ENCODE measurements around the gene GPR37L1. TPM values are rescaled to one million over a fixed set of nuclear protein-coding genes. Genes with fewer than 3 reads are reported as not detected.
"Not testable (repeated sequence)": the region's sequence is repeated elsewhere in the genome, so short reads cannot be mapped to it uniquely, and the experiment has no call there.

Gene GPR37L1
- total RNA-seq, 2 experiments from 2014 or later: not detected

DNA sequence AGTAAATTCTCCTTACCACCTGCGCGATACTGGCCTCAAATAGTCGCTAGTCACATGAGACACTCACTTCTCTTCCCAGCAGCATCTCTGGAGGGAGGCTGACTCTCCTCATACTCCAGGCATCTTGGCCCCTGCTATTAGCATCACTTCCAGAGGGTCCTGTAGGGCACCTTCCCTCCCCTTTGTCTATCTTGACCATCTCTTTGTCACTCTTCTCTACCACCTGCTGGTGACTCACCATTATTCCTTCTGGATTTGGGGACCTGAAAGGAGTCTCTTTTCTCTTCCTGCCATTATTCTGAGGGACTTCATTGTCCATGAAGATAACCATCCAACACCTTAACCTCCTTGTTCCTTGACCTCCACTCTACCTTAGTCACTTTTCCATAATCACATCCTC, 31.7 kb upstream of the GPR37L1 start:
- ATAC-seq (no peak), DNase-seq (no peak)
- intact Hi-C loops (cut with DNase I, micrococcal nuclease): no loop called here
- Mint-ChIP-seq H3K27me3 (peaks cover 10% of the 10 kb centered on the region), H3K27ac (no peak overlapping the region), H3K4me3 (no peak overlapping the region), H3K9me3 (ENCODE audit: low read depth) (no peaks in the 10 kb centered on the region), H3K36me3 (ENCODE audit: low read depth) (no peaks in the 10 kb centered on the region), H3K4me1 (no peaks in the 10 kb centered on the region)
- ChIA-PET POLR2A (no interaction called here), CTCF (no interaction called here)

- POLR2A ChIA-PET: interaction anchor here (0.6 kb wide), 1 partner anchor 69 kb away, joined by 3 read pairs; no protein-coding TSS in a partner anchor
- intact Hi-C loops (cut with DNase I, micrococcal nuclease): no loop called here
- Mint-ChIP-seq H3K4me1 (no peaks in the 10 kb centered on the region), H3K9me3 (ENCODE audit: low read depth) (no peaks in the 10 kb centered on the region), H3K4me3 (no peak overlapping the region), H3K27me3 (peaks cover 10% of the 10 kb centered on the region), H3K36me3 (ENCODE audit: low read depth) (no peaks in the 10 kb centered on the region), H3K27ac (no peak overlapping the region)
- CTCF ChIA-PET: interaction anchor here (0.6 to 1.5 kb wide), 2 partner anchors 42 to 304 kb away, joined by 3 to 4 read pairs; no protein-coding TSS in a partner anchor
- no peak for ATAC-seq
- no peak for DNase-seq
Observed at GRCh38 chr1:202093858-202094257, 28.9 kb upstream of the GPR37L1 start.

DNA sequence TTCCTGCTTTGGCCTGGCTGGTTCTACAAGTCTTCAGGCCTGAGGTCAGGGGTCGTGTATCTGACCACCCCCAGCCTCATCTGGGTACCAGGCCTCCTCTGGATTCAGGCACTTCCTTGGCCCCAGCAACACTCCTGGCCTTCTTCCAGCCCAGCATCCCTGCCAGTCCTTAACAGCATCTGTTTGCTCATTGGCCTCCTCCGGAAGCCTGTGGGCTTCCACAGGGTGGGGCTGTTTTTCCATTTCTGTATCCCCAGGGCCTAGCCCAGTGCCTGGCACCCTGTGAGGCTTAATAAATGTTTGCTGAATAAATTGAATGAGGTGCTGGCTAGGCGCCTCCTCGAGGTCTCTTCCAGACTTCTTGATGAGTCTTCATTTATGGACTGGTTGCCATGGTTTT, 21.5 kb upstream of the GPR37L1 start:
- intact Hi-C loops (cut with DNase I, micrococcal nuclease): no loop called here
- ATAC-seq (no peak), DNase-seq (no peak)
- Mint-ChIP-seq H3K36me3 (ENCODE audit: low read depth) (no peaks in the 10 kb centered on the region), H3K27ac (no peak overlapping the region), H3K27me3 (no peaks in the 10 kb centered on the region), H3K9me3 (ENCODE audit: low read depth) (no peaks in the 10 kb centered on the region), H3K4me1 (no peaks in the 10 kb centered on the region), H3K4me3 (no peak overlapping the region)
- ChIA-PET POLR2A (no interaction called here), CTCF (no interaction called here)

DNA sequence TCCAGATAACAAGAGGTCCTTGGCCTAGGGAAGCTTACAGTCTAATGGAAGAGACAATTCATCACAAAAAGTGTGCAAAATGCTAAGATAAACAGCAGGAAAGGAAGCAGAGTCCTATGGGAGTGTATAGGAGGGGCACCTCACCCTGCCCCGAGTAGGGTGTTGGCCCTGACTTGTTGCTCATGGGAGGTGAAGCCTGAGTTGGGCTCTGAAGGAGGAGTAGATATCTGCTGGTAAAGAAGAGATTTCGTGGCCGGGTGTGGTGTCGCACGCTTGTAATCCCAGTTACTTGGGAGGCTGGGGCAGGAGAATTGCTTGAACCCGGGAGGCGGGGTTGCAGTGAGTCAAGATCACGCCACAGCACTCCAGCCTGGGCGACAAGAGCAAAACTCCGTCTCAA, 18.6 kb upstream of the GPR37L1 start:
- intact Hi-C loops (cut with DNase I, micrococcal nuclease): no loop called here
- Mint-ChIP-seq H3K9me3 (ENCODE audit: low read depth) (no peaks in the 10 kb centered on the region), H3K36me3 (ENCODE audit: low read depth) (no peaks in the 10 kb centered on the region), H3K27ac (no peak overlapping the region), H3K4me3 (no peak overlapping the region), H3K4me1 (no peaks in the 10 kb centered on the region), H3K27me3 (no peaks in the 10 kb centered on the region)
- ATAC-seq: no peak
- DNase-seq: no peak
- ChIA-PET CTCF (no interaction called here), POLR2A (no interaction called here)

- Mint-ChIP-seq H3K4me3 (no peak overlapping the region), H3K27ac (no peak overlapping the region), H3K36me3 (ENCODE audit: low read depth) (no peaks in the 10 kb centered on the region), H3K9me3 (ENCODE audit: low read depth) (no peaks in the 10 kb centered on the region), H3K4me1 (no peaks in the 10 kb centered on the region), H3K27me3 (no peaks in the 10 kb centered on the region)
- intact Hi-C loops (cut with DNase I, micrococcal nuclease): no loop called here
- ChIA-PET CTCF (interaction anchor here (0.6 kb wide), 3 partner anchors 15 to 759 kb away, joined by 3 read pairs; no protein-coding TSS in a partner anchor), POLR2A (no interaction called here)
- ATAC-seq (no peak), DNase-seq (no peak)
Observed at GRCh38 chr1:202105571-202106339, 17.0 kb upstream of the GPR37L1 start.

DNA sequence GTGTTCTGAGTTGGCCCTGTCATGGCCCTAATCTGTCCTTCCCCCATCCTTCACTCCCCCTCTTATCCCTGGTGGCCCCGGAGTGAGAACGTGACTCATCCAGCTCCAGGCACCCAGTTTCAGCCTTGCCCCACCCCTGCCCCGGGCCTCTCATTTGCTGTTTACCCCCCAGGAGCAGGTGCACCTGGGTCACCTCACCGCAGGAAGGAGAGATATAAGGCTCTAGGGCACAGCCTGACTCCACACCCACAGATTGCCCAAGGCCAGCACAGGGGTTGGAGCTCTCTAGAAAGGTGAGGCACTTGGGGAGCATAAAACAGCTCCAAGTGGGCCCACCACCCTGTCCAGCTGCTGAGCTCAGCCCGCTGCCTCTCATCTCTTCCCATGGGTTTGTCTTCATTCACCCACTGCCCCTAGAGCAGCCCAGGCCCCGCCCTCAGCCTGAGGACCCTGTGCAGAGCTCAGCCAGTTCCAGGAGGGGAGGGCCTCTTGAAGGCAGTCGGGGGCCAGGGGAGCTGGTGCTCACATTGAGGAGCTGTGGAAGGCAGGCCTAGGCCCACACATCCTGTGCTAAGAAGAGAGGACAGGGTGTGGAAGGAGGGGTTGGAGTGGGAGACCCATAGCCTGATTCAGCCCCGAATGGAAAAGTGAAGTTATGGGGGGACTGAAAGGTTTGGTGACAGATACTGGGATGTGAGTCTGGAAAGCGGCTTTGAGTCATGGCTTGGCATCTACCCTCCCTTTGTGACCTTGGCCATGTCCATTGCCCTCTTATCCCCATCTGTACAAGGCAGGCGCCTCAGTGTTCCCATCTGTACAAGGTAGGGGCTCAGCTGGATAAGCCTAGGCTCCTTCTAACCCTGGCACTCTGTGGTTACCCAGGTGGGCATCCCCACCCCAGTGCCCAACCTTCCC, 16.1 kb upstream of the GPR37L1 start:
- no peaks in the 10 kb centered on the region for H3K27me3 Mint-ChIP-seq
- no peak overlapping the region for H3K27ac Mint-ChIP-seq
- ATAC-seq (no peak), DNase-seq (no peak)
- H3K4me1 Mint-ChIP-seq: no peaks in the 10 kb centered on the region
- H3K9me3 Mint-ChIP-seq (ENCODE audit: low read depth): no peaks in the 10 kb centered on the region
- POLR2A ChIA-PET: interaction anchor here (0.5 to 0.6 kb wide), 2 partner anchors 107 to 1623 kb away, joined by 3 read pairs; no protein-coding TSS in a partner anchor
- intact Hi-C loops (cut with DNase I, micrococcal nuclease): no loop called here
- H3K36me3 Mint-ChIP-seq (ENCODE audit: low read depth): no peaks in the 10 kb centered on the region
- CTCF ChIA-PET: interaction anchor here (0.6 kb wide), 2 partner anchors 262 to 760 kb away, joined by 3 read pairs; no protein-coding TSS in a partner anchor
- no peak overlapping the region for H3K4me3 Mint-ChIP-seq

DNA sequence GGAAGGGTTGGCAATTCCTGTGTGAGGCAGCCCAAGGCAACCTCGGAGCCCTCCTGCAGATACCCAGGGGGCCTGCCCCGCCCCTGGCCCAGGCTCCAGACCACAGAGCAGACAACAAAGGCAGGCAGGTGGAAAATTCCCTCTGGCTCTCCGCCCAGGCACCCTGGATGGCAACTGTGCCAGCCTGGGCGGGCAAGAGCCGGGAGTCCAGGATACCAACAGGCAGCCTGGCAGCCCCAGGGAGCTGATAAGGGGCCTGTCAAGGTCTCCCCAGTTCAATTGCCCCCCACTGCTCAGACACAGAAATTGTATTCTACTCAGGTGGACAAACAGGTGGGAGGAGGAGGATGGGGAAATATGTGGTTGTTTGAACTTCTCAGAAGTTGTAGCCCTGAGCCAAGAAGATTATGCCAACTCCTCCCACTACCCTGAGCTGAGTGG, 15.4 kb upstream of the GPR37L1 start:
- Mint-ChIP-seq H3K27me3 (no peaks in the 10 kb centered on the region), H3K4me1 (no peaks in the 10 kb centered on the region), H3K4me3 (no peak overlapping the region), H3K36me3 (ENCODE audit: low read depth) (no peaks in the 10 kb centered on the region), H3K27ac (no peak overlapping the region), H3K9me3 (ENCODE audit: low read depth) (no peaks in the 10 kb centered on the region)
- ChIA-PET CTCF (no interaction called here), POLR2A (interaction anchor here (0.6 kb wide), 1 partner anchor 1622 kb away, joined by 3 read pairs; no protein-coding TSS in a partner anchor)
- ATAC-seq (no peak), DNase-seq (no peak)
- intact Hi-C loops (cut with DNase I, micrococcal nuclease): no loop called here

DNA sequence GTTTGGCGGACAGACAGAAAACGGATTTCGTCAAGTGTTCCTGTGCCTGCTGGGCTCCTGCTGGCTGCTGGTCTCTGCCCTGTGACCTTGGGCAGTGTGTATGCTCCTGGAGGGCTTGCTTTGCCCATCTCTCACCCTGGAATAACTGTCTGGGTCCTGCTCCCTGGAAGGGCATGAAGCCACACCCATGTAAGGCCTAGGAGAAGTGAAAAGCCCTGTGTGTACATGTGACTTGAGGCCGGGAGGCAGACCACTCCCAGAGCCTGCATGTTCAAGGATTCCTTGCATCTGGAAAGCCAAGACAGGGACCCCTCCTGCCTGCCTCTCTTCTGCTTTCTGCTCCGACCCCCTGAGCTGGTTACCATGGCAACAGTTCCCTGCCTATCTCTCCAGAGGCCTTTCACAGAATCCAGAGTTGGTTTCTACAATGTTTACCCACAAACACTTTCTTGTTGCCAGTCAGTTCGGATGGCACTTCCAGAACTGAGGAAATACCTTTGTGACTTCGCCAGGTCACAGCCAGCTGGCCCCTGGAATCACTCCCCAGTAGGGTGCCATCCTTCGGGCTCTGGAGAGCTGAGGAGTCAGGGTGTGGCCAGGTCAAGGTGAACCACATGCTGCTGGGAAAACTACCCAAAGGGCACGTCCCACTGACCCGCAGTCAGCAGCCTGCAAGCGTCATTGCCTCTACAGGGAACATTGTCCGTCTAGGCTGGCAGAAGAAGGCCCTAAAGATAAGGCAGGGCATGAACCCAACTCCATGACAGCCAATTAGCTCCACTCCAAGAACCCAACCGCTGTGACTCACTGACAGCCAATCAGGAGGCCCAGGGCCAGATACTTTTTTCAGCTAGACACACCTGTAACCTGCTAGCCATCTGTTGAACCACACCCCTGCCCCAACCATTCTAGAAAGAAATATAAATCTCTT, 14.7 kb upstream of the GPR37L1 start:
- ATAC-seq: no peak
- no peaks in the 10 kb centered on the region for H3K4me1 Mint-ChIP-seq
- POLR2A ChIA-PET: no interaction called here
- no peak overlapping the region for H3K4me3 Mint-ChIP-seq
- H3K36me3 Mint-ChIP-seq (ENCODE audit: low read depth): no peaks in the 10 kb centered on the region
- no peak overlapping the region for H3K27ac Mint-ChIP-seq
- intact Hi-C loops (cut with DNase I, micrococcal nuclease): no loop called here
- no peaks in the 10 kb centered on the region for H3K27me3 Mint-ChIP-seq
- DNase-seq: no peak
- CTCF ChIA-PET: interaction anchor here (0.5 to 0.6 kb wide), 2 partner anchors 83 to 744 kb away, joined by 3 to 6 read pairs; no protein-coding TSS in a partner anchor
- no peaks in the 10 kb centered on the region for H3K9me3 Mint-ChIP-seq (ENCODE audit: low read depth)

- ChIA-PET CTCF (no interaction called here), POLR2A (no interaction called here)
- H3K27me3 Mint-ChIP-seq: no peaks in the 10 kb centered on the region
- no peaks in the 10 kb centered on the region for H3K9me3 Mint-ChIP-seq (ENCODE audit: low read depth)
- no peaks in the 10 kb centered on the region for H3K36me3 Mint-ChIP-seq (ENCODE audit: low read depth)
- no peaks in the 10 kb centered on the region for H3K4me1 Mint-ChIP-seq
- H3K4me3 Mint-ChIP-seq: no peak overlapping the region
- DNase-seq: no peak
- no peak overlapping the region for H3K27ac Mint-ChIP-seq
- no peak for ATAC-seq
- intact Hi-C loops (cut with DNase I, micrococcal nuclease): no loop called here
Observed at GRCh38 chr1:202110977-202111376, 11.7 kb upstream of the GPR37L1 start.

- H3K27me3 Mint-ChIP-seq; H3K4me3 Mint-ChIP-seq; ATAC-seq; POLR2A ChIA-PET; CTCF ChIA-PET; H3K36me3 Mint-ChIP-seq (ENCODE audit: low read depth); H3K4me1 Mint-ChIP-seq; DNase-seq; intact Hi-C loops (cut with DNase I, micrococcal nuclease); H3K9me3 Mint-ChIP-seq (ENCODE audit: low read depth); H3K27ac Mint-ChIP-seq: not testable (repeated sequence)
Observed at GRCh38 chr1:202111589-202111988, 11.1 kb upstream of the GPR37L1 start.
